HUDEP-2 (cell line): ENCODE results near the gene RAD51B.

Experiments used
- DNase-seq, 76 experiments: peaks; one replicate each; lab custom pipeline; 2025; ENCODE audit not compliant: unreplicated experiment in 76 of 76; lab: John Stamatoyannopoulos, UW

RAD51B gene

GRCh38 chr14:68713782-68714181 is 894.2 kb downstream of the RAD51B start:
- DNase-seq, result no peak

- peak in 1 of 76 experiments; percentile 11 for DNase-seq
Observed at GRCh38 chr14:68714991-68715924, 895.7 kb downstream of the RAD51B start.

GRCh38 chr14:68716698-68717097 is 897.1 kb downstream of the RAD51B start:
- no peak for DNase-seq

GRCh38 chr14:68718023-68718990 is 898.7 kb downstream of the RAD51B start:
- peak in 3 of 76 experiments; percentile 4 to 16 (median 15) for DNase-seq

- DNase-seq, result peak in 12 of 76 experiments; percentile 8 to 64 (median 34)
Observed at GRCh38 chr14:68719634-68720384, 900.2 kb downstream of the RAD51B start.

GRCh38 chr14:68722186-68722585 is 902.6 kb downstream of the RAD51B start:
- DNase-seq, result no peak

GRCh38 chr14:68722968-68723566 is 903.5 kb downstream of the RAD51B start:
- no peak for DNase-seq

- DNase-seq, result no peak
Observed at GRCh38 chr14:68723808-68724268, 904.3 kb downstream of the RAD51B start.

GRCh38 chr14:68724914-68725313 is 905.3 kb downstream of the RAD51B start:
- DNase-seq, result no peak

GRCh38 chr14:68726093-68726695 is 906.6 kb downstream of the RAD51B start:
- DNase-seq, result no peak

GRCh38 chr14:68727315-68728047 is 907.9 kb downstream of the RAD51B start:
- DNase-seq, result no peak

- DNase-seq, result no peak
Observed at GRCh38 chr14:68728342-68729106, 908.9 kb downstream of the RAD51B start.

GRCh38 chr14:68729556-68729955 is 910.0 kb downstream of the RAD51B start:
- no peak for DNase-seq

- DNase-seq, result no peak
Observed at GRCh38 chr14:68730348-68730747, 910.8 kb downstream of the RAD51B start.

- DNase-seq, result no peak
Observed at GRCh38 chr14:68730811-68731425, 911.3 kb downstream of the RAD51B start.

GRCh38 chr14:68733086-68733914 is 913.7 kb downstream of the RAD51B start:
- no peak for DNase-seq

- no peak for DNase-seq
Observed at GRCh38 chr14:68734231-68734732, 914.7 kb downstream of the RAD51B start.
